Body of pancreas (tissue), 4 donors: Measurements from ENCODE around the gene NEDD4L.

Experiments used
- CTCF ChIP-seq, 7 experiments: fragments of 450-650 bp in 4 of 7; fragments of 200-600 bp in 3 of 7; sonication (generic) in 3 of 7; IDR thresholded peaks; one replicate each; pipeline ENCODE4 v1.5.1; 2016 to 2019; ENCODE audit warnings: antibody characterized with exemption in 7 of 7
- POLR2A ChIP-seq, 3 donors: fragments of 450-650 bp; IDR thresholded peaks; one replicate each; pipeline ENCODE4 v1.6.1; 2016; ENCODE audit warnings: antibody characterized with exemption in 3 of 3, mild to moderate bottlenecking in 2 of 3

GRCh38 chr18:58285449-58286130, 241.6 kb downstream of the NEDD4L start:
- TF ChIP-seq CTCF (IDR thresholded peaks at IDR 0.05) (no peak), POLR2A (IDR thresholded peaks at IDR 0.05) (peak in 2 of 3 donors; percentile 28 to 38)
